ENCODE results near the gene MLLT6.

The MLLT6 gene

GRCh38 chr17:38753071-38753506, 48.0 kb downstream of the MLLT6 start:
- no peak for TF ChIP-seq CTCF (IDR thresholded peaks at IDR 0.05; ENCODE audit: low read depth, low read length)
- no peak for DNase-seq (ENCODE audit: low read depth in 2 of 2)
- peak overlapping the region; percentile 93 to 99 for H3K4me3 ChIP-seq (replicated peaks in 1 of 2; ENCODE audit: low read depth in 2 of 2, low read length in 2 of 2)

GRCh38 chr17:38761612-38762011, 56.5 kb downstream of the MLLT6 start:
- peak; percentile 38 to 58 for DNase-seq (ENCODE audit: low read depth in 2 of 2)
- no peak overlapping the region for H3K4me3 ChIP-seq (replicated peaks in 1 of 2; ENCODE audit: low read depth in 2 of 2, low read length in 2 of 2)
- peak; percentile 52 for TF ChIP-seq CTCF (IDR thresholded peaks at IDR 0.05; ENCODE audit: low read depth, low read length)

GRCh38 chr17:38762231-38762630, 57.2 kb downstream of the MLLT6 start:
- TF ChIP-seq CTCF (IDR thresholded peaks at IDR 0.05; ENCODE audit: low read depth, low read length) = no peak
- DNase-seq (ENCODE audit: low read depth in 2 of 2) = no peak
- H3K4me3 ChIP-seq (replicated peaks in 1 of 2; ENCODE audit: low read depth in 2 of 2, low read length in 2 of 2) = no peak overlapping the region

DNA sequence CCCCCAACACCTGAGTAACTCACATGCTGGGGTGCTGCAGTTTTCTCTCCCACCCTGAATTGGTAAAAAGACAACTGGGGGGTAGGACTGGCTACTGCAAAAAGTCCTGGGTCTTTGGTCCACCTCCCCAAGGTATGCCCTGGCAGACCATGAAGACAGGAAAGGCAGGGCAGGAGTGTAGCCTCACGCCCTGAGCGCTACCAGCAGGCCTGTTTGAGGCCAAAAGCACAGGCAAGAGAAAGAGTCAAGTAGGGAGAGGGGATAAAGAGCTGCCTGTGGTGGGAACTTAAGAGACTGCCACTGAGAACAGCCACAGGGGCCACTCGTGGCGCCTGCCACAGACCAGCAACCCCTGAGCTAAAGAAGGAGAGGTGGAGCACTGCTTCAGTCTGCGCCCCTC, 61.3 kb downstream of the MLLT6 start:
- no peak for DNase-seq (ENCODE audit: low read depth in 2 of 2)
- H3K4me3 ChIP-seq (replicated peaks in 1 of 2; ENCODE audit: low read depth in 2 of 2, low read length in 2 of 2) = no peak overlapping the region
- TF ChIP-seq CTCF (IDR thresholded peaks at IDR 0.05; ENCODE audit: low read depth, low read length) = no peak

- no peak for DNase-seq (ENCODE audit: low read depth in 2 of 2)
- TF ChIP-seq CTCF (IDR thresholded peaks at IDR 0.05; ENCODE audit: low read depth, low read length) = no peak
- H3K4me3 ChIP-seq (replicated peaks in 1 of 2; ENCODE audit: low read depth in 2 of 2, low read length in 2 of 2) = no peak overlapping the region
Observed at GRCh38 chr17:38768417-38768816, 63.3 kb downstream of the MLLT6 start.

DNA sequence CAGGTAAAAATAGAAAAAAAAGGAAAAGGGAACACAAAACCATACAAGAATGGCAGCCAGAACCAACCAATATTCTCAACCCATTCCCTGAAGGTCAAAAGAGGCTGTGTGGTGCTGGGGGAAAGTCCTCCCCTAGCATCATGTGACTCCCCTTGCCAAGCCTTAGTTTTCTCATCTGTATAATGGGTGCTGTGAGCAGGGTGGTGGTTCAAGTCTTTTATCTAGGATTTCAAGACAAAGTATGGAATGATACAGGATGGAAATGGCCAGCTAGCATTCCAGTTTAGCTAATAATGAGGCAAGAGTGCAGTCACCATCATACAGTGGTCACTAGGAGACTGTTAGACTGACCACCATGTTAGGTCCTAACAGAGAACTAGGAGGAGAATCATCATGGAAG, 68.2 kb downstream of the MLLT6 start:
- no peak for DNase-seq (ENCODE audit: low read depth in 2 of 2)
- no peak overlapping the region for H3K4me3 ChIP-seq (replicated peaks in 1 of 2; ENCODE audit: low read depth in 2 of 2, low read length in 2 of 2)
- TF ChIP-seq CTCF (IDR thresholded peaks at IDR 0.05; ENCODE audit: low read depth, low read length) = no peak

- H3K4me3 ChIP-seq (replicated peaks in 1 of 2; ENCODE audit: low read depth in 2 of 2, low read length in 2 of 2) = no peak overlapping the region
- no peak for TF ChIP-seq CTCF (IDR thresholded peaks at IDR 0.05; ENCODE audit: low read depth, low read length)
- no peak for DNase-seq (ENCODE audit: low read depth in 2 of 2)
Observed at GRCh38 chr17:38777641-38778250, 72.7 kb downstream of the MLLT6 start.
